GM23338 (cell line): ENCODE data around the gene RBKS.

Source experiments
- EZH2 ChIP-seq: fragments of 200-600 bp; sonication (generic); IDR thresholded peaks from one replicate; pipeline ENCODE4 v1.8.0; 2017; ENCODE audit warnings: antibody characterized with exemption, mild to moderate bottlenecking, low read depth; ENCODE audit not compliant: unreplicated experiment
- EZH2phosphoT487 ChIP-seq: fragments of 200-600 bp; sonication (generic); IDR thresholded peaks from one replicate; pipeline ENCODE4 v1.8.1; 2018; ENCODE audit warnings: antibody characterized with exemption; ENCODE audit not compliant: unreplicated experiment
- JUNB ChIP-seq: IDR thresholded peaks from one replicate; pipeline ENCODE4 v1.6.1; 2016; ENCODE audit warnings: antibody characterized with exemption; ENCODE audit not compliant: unreplicated experiment
- POLR2AphosphoS5 ChIP-seq: IDR thresholded peaks from 2 replicates; pipeline ENCODE4 v1.6.1; 2016; ENCODE audit warnings: antibody characterized with exemption, low read depth
- STAT1 ChIP-seq: IDR thresholded peaks from one replicate; pipeline ENCODE4 v1.6.1; 2016; ENCODE audit warnings: antibody characterized with exemption; ENCODE audit not compliant: unreplicated experiment
- TF ChIP-seq, protein P1 (sequence below), 2 experiments: fragments of 200-600 bp in 1 of 2; sonication (generic) in 1 of 2; conservative IDR thresholded peaks; 2 replicates each; pipeline versions ENCODE4 v1.5.1 to v1.6.1; 2016 to 2017; ENCODE audit warnings: antibody characterized with exemption in 2 of 2, low read depth in 2 of 2, mild to moderate bottlenecking in 2 of 2, moderate library complexity in 1 of 2
- TF ChIP-seq, protein P2 (sequence below): IDR thresholded peaks from one replicate; pipeline ENCODE4 v1.6.1; 2018; ENCODE audit warnings: antibody characterized with exemption; ENCODE audit not compliant: unreplicated experiment

DNA sequence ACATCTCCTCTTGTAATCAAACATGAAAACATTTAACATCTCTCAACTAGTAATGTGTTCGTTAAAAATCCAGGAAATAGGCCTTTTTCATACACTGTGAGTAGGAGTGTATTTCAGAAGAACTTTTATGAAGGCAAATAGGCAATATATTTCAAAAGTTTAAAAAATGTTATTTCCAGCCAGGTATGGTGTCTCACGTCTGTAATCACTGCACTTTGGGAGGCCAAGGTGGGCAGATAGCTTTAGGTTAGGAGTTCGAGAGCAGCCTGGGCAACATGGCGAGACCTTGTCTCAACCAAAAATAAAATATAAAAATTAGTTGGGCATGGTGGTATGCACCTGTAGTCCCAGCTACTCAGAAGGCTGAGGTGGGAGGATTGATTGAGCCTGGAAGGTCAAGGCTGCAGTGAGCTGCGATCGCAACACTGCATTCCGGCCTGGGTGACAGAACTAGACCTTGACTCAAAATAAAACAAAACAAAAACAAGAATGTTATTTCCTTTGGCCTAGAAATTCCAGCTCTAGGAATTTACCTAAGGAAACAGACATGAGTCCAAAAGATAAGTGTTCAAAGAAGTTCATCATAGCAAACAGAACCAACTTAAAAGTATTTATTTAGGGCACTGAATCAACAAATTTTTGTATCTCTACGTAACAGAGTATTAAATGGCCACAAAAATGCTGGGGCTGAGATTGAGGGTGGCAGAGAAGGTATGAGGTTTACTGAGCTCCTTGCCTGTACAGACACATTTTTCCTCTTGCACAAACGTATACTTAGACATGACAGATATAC lies 14.9 kb downstream of the RBKS start:
- TF ChIP-seq, protein P1, sequence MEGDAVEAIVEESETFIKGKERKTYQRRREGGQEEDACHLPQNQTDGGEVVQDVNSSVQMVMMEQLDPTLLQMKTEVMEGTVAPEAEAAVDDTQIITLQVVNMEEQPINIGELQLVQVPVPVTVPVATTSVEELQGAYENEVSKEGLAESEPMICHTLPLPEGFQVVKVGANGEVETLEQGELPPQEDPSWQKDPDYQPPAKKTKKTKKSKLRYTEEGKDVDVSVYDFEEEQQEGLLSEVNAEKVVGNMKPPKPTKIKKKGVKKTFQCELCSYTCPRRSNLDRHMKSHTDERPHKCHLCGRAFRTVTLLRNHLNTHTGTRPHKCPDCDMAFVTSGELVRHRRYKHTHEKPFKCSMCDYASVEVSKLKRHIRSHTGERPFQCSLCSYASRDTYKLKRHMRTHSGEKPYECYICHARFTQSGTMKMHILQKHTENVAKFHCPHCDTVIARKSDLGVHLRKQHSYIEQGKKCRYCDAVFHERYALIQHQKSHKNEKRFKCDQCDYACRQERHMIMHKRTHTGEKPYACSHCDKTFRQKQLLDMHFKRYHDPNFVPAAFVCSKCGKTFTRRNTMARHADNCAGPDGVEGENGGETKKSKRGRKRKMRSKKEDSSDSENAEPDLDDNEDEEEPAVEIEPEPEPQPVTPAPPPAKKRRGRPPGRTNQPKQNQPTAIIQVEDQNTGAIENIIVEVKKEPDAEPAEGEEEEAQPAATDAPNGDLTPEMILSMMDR (conservative IDR thresholded peaks at IDR 0.05; ENCODE audit: low read depth in 2 of 2), result no peak
- TF ChIP-seq, protein P2, sequence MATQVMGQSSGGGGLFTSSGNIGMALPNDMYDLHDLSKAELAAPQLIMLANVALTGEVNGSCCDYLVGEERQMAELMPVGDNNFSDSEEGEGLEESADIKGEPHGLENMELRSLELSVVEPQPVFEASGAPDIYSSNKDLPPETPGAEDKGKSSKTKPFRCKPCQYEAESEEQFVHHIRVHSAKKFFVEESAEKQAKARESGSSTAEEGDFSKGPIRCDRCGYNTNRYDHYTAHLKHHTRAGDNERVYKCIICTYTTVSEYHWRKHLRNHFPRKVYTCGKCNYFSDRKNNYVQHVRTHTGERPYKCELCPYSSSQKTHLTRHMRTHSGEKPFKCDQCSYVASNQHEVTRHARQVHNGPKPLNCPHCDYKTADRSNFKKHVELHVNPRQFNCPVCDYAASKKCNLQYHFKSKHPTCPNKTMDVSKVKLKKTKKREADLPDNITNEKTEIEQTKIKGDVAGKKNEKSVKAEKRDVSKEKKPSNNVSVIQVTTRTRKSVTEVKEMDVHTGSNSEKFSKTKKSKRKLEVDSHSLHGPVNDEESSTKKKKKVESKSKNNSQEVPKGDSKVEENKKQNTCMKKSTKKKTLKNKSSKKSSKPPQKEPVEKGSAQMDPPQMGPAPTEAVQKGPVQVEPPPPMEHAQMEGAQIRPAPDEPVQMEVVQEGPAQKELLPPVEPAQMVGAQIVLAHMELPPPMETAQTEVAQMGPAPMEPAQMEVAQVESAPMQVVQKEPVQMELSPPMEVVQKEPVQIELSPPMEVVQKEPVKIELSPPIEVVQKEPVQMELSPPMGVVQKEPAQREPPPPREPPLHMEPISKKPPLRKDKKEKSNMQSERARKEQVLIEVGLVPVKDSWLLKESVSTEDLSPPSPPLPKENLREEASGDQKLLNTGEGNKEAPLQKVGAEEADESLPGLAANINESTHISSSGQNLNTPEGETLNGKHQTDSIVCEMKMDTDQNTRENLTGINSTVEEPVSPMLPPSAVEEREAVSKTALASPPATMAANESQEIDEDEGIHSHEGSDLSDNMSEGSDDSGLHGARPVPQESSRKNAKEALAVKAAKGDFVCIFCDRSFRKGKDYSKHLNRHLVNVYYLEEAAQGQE, result no peak
- TF ChIP-seq EZH2 (no peak), STAT1 (no peak), POLR2AphosphoS5 (no peak), EZH2phosphoT487 (no peak), JUNB (no peak)
